NCI-H446 (cell line): ENCODE measurements around the gene RNF220.
"Not testable (repeated sequence)": the region's sequence is repeated elsewhere in the genome, so short reads cannot be mapped to it uniquely, and the experiment has no call there.

ENCODE experiments used
- DNase-seq, 2 experiments: peaks; one replicate each; lab custom pipeline; 2025; lab: John Stamatoyannopoulos, UW

RNF220 gene

DNA sequence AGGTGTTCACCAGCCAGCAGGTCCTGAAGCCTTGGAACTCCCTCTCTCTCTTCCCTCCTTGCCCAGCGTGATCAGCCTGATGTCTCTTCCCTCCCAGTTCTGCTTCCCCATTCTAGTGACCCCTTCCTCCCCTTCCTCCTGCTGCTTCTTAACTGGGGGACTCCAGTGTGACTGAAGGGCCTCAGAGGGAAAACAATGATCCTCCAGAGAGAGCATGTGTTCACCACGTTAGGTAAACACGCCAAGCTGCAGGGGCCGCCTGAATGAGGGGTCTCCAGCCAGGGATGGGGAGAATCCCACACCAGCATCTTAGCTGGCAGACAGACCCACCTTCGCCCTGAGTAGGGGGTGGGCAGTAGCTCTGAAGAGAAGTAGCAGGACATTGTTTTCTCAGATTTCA is 144.5 kb downstream of the RNF220 start:
- no peak for DNase-seq

DNA sequence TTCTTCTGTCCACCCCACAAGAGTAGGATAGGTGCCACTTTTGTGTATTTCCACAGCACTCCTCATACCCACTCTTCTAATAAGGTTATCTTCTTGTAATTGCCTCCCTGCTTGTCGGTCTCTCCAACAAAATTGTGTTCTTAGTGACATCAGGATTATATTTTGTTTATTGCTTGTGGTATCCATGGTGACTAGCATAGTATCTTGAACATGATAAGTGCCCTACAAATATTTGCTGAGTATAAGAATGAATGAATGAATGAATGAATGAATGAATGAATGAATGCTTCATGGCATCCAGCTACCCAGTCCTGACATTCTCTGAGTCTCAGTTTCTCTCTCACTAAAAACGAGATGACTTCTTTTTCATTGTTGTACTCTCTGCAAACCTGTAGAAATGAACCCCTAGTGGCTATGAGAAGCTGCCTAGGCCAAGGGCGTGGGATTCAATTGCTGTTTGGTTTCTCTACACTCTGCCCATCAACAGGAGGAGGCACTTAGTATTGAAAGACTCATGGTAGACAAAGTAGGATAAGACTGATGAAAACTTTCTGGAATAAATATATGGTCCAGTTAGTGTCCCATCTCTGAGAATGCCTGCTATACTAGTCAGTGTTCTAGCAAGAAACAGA is 148.2 kb downstream of the RNF220 start:
- no peak for DNase-seq

- no peak for DNase-seq
These were observed 148.7 kb downstream of the RNF220 start for GRCh38 chr1:44553771-44554170.

GRCh38 chr1:44554706-44555105 is 149.7 kb downstream of the RNF220 start:
- no peak for DNase-seq

DNA sequence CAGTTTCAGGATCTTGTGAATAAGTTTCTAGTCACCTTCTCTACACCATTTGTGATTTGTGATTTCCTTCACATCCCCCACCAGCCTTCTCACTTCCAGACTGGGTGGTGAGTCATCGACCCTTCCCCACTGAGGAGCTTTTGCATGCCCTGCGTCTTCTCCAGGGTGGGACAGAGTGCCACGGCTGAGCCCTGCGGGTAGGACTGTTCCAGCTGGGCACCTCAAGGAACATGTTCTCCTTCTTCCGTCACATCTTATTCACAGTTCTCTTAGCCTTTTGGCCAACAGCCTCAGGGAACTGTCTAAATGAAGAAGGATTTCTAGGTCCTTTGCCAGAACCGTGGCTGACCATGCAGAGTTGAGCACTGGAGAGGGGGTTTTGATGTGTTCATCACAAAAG is 152.7 kb downstream of the RNF220 start:
- DNase-seq: no peak

GRCh38 chr1:44558883-44559282 is 153.8 kb downstream of the RNF220 start:
- DNase-seq: no peak

GRCh38 chr1:44559330-44559729 is 154.3 kb downstream of the RNF220 start:
- DNase-seq: no peak

DNA sequence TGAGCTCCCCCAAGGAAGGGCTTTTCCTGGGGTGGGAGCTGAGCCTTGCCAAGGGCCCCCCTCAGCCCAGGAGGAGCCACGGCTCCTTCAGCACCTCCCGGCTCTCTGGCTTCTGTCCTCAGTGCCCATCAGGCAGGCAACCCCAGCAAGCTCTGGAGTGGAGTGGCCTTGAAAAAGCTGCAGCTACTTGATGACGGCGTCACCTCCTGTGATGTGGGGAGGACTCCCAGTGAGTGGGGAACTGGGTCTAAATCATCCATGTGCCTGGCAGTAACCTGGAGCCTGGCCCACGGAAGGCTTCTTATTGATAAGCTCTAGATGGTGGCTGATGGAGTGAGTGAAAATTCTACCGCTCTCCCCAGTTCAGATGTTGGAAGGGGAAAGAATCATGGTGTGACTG is 154.9 kb downstream of the RNF220 start:
- no peak for DNase-seq

- not testable (repeated sequence) for DNase-seq
These were observed 155.6 kb downstream of the RNF220 start for GRCh38 chr1:44560696-44561095.

GRCh38 chr1:44565259-44565750 is 160.2 kb downstream of the RNF220 start:
- no peak for DNase-seq

DNA sequence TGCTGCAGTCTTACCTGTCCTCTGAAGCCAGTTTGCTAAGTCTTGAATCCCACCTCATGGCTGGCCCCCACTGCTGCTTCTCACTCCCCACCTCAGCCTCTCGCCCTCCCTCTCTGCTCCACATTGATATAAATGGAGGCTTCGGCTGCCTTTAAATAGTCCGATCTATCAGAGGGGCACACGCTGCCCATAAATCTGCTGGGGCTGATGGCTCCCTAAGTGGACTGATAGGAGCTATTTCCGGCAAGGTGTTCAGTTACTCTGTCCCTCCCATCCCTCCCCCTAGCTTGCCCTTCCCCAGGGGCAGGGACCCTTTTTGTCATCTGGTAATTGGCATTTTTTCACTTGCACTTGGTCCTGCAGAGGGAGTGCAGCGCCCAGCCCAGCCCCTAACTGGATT is 160.8 kb downstream of the RNF220 start:
- DNase-seq: no peak

DNA sequence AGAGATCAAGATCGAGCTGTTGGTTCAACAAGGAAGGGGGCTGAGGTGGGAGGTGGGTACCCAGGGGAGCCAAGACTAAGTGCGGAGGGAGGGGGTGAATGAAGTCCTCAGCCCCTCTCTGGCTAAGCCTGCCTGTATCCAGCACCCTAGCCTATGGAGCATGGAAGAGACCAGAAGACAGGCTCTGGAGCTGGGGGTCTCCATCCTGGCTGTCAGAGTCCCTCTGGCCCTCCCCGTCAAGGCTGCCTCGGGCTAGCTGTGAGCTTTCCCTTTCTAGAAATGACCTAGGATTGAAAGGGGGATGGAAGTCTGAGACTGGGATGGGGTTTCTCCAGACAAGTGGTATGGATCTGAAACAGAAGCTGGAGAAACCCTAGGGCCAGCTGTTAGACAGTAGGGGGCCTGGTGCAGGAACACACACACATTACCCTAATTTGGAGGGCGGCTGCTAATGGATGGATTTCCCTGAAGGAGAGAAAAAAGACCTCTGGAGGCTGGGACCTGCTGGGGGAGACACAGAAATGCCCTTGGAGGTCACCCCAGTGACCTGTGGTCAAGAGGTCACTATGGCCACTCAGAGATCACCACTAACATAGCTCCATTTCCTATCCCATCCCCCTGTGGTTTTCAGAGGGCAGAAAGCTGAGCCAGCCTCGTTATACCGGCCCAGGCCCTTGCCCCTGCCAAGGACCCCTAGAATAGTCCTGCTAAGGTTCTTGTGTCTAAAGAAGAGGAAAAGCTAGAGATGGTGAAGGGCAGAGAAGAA is 161.4 kb downstream of the RNF220 start:
- DNase-seq: no peak

DNA sequence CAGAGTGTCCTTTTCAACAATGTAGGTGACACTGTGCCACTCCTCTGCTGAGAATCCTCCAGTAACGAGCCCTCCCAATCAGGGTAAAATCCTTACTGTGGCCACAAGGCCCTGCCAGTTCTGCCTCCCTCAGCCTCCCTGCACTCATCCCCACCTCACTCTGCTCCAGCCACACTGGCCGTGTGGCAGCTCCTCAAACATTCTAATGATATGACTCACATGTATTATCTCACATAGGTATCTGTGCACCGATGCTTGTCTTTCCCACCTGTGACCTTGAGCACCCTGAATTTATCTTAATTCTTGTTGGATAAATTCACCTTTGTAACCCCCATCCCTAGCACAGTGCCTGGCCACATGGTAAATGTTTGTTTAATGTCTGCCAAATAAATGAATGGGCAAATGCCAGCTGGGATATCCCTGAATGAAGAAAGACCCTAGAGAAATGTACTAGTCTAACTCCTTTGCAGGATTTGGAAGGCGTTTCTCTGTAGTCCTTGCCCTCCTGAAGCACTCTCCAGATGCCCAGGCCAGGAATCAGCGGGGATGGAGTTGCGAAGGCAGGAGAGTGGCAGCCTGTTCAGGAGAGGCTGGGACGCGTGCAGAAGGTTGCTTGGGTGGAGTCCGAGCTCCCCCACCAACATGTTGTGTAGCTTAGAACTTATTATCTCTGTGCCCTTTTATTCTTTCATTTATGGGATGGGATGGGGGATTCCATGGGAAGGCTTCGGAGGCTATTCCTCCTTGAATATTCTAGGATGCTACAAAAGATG is 163.3 kb downstream of the RNF220 start:
- no peak for DNase-seq

DNA sequence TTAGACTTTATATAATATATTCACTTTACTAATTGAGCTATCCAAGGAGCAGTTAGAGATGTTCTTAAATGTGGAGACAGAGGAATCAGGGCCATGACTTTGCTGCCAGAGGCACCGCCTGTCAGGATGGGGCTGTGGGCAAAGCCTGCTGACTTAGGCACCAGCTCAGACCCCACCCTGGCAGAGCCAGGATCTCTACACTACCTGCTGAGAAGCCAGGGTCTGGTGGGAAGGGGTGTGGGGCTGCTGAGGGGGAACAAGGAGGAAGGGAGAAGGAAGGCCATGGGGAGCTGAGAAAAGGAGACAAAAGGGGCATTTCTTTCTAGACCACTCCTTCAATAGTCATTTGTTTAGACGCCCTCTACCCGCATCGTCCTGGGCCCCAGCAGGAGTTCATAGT is 164.4 kb downstream of the RNF220 start:
- no peak for DNase-seq

- DNase-seq: peak in 1 of 2 experiments; percentile 9
These were observed 166.9 kb downstream of the RNF220 start for GRCh38 chr1:44571712-44572571.

DNA sequence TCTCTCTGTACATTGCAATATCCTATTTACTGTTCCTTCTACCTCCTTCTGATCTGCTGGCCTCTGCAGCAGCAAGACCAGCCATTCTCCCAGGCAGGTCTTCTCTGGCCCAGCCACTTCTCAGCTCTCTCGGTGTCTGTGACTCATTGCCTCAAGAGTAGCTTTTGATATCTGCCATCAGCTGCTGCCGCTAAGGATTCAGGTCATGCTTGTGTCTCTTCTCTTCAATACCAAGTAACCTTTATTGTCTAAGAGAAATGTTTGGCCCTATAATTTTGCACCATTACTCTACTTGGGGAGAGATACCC is 167.5 kb downstream of the RNF220 start:
- DNase-seq: no peak

DNA sequence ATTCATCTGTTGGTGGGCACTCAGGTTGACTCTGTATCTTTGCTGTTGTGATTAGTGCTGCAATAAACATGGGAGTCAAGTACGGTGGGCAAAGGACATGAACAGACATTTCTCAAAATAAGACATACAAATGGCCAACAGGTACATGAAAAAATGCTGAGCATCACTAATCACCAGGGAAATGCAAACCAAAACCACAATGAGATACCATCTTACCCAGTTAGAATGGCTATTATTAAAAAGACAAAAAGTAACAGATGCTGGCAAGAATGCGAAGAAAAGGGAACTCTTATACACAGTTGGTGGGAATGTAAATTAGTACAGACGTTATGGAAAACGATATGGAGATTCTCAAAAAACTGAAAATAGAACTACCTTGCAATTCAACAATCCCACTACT is 170.3 kb downstream of the RNF220 start:
- DNase-seq: no peak

GRCh38 chr1:44576456-44577150 is 171.5 kb downstream of the RNF220 start:
- DNase-seq: no peak

- DNase-seq: no peak
These were observed 176.2 kb downstream of the RNF220 start for GRCh38 chr1:44581205-44581604.

GRCh38 chr1:44584167-44584566 is 179.1 kb downstream of the RNF220 start:
- DNase-seq: no peak

GRCh38 chr1:44585315-44585920 is 180.4 kb downstream of the RNF220 start:
- DNase-seq: no peak
